NCI-H69 (cell line): ENCODE measurements around the gene PGBD5.

ENCODE experiments used
- DNase-seq: peaks from one replicate; lab custom pipeline; 2025; lab: John Stamatoyannopoulos, UW

The PGBD5 gene

DNA sequence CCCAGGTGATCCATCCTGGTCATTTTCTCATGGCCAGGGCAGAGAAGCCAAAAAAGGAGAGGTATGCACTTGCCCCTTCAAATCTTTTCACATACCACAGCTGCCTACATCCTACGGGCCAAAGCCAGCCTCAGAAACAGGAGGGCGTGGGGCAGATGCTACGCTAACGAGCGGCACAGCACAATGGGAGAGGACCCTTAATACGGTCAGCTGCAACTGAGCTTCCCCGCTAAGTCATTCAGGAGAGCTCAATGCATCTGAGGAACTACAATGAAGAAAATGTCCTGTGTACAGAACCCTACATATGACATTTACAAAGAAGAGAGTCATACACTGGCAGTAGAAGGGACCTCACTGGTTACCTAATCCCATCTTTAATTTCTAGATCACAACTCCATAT is 78.2 kb downstream of the PGBD5 start:
- no peak for DNase-seq

DNA sequence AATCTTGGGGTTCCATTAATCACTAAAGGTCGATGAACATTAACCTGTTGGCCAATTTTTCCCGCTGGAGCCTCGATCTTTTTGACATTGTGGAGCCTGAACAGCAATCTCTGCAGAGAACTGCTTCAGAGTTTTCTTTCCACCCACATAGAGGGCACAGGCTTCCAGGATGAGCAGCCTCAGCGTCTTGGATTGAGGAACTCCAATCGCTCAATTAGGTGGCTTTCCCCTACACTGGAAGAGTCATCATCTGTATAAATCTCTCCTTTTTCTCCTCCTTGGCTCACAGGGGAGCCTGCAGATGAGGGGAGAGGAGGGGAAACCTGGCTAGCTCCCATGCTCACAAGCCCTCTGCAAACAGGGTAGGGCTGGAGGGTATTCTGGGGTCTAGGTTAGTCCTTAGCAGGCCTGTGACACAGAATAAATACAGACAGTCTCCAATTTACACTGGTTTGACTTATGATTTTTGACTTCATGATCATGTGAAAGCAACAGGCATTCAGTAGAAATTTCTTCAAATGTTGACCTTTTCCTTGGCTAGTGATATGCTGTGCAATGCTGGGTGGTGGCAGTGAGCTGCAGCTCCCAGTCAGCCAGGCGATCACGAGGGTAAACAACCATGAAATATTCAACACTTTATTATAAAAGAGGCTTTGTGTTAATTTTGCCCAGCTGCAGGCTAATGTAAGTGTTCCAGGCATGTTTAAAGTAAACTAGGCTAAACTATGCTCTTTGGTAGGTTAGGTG is 80.8 kb downstream of the PGBD5 start:
- no peak for DNase-seq

DNA sequence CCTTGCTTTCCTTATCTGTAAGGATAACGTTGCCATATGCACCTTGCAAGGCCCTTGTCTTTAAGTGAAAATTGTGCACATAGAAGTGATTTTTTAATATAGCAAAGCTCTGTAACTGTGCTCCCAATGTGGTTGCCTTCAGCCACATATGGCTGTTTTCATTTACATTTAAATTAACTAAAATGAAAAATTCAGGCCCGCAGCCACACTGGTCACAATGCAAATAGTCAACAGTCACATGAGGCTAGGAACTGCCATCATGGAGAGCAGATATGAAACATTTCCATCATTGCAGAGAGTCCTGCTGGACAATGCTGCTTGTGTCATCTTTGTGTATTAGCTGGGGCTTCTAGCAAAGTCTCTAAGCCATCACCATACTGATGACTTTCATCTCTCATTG is 83.4 kb downstream of the PGBD5 start:
- no peak for DNase-seq

DNA sequence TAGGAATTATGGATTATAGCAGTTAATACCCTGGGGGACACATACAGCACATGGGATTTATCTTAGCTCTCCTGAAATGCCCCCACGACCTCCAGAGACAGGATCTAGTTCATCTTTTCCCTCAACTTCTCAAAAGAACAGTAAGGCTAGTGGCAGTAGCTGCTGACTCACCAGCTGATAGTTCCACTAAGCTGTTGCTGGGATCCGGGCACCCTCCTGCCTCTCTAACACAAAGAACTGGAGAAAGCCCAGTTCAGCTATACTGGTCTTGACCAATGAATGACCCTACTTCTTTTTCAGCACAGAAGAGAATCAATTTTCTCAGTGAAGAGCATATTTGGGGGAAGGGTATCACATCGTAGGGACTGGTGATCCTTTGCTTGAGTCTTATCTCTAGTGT is 84.1 kb downstream of the PGBD5 start:
- DNase-seq = no peak

DNA sequence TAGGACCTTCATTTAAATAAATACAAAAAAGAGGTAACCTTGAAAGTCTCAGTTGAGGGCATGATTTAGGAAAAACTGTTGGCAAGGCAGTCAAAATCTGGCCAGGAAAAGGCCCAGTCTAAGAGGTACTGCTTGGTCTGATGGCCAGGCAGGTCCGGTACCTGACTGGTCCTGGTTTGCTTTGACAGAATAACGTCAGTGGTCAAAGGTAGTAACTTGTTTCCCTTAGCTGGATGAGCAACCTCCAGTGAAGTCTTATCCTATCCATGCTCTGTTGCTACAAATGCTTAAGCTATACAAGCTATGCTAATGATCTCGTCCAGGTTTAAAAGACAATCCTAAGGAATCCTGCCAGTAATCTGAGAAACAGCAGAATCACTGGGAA is 85.0 kb downstream of the PGBD5 start:
- no peak for DNase-seq

DNA sequence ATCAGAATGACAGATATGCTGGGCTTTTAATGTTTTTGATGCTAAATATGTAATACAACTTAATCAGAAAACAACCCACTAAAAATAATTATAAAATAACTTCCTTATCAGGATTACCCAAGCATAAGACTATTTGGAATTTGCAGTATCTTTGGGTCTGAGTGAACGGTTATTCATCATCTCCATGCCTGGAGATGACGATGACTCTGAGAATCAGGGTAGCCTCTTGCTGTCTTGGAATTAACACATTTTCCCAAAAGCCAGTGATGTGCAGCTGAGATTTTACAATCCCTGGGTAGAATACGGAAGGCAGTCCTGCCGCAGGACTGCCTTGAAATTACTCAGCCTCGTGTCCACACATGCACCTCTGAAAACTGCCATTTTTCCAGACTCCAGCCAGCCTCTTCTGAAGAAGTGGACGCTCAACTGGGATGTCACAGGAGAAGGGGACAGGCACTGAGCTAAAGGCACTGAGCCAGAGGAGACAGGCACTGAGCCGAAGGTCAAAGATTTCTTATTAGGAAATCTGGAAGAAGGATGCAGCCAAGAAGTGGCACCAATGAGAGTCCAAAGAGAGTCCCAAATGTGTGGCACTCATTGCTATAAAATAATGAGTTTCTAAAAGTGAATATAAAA is 85.5 kb downstream of the PGBD5 start:
- no peak for DNase-seq

DNA sequence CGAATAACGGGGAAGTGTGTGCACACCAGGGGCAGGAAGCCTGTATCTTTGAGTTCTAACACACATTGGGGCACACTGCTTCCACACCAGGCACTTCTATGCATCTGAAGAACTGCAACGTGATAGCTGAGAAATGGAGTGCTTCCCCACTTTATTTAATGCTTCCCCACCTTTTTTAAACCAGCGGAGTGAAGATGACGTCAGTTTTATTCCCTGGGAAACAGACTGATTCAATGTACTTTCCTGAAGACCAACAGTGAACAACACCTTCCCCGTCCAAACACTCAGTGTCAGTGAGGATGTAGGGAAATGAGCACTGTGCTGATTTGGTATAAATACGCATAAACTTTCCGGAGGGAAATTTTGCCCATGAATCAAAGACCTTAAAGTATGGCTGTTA is 87.1 kb downstream of the PGBD5 start:
- no peak for DNase-seq

DNA sequence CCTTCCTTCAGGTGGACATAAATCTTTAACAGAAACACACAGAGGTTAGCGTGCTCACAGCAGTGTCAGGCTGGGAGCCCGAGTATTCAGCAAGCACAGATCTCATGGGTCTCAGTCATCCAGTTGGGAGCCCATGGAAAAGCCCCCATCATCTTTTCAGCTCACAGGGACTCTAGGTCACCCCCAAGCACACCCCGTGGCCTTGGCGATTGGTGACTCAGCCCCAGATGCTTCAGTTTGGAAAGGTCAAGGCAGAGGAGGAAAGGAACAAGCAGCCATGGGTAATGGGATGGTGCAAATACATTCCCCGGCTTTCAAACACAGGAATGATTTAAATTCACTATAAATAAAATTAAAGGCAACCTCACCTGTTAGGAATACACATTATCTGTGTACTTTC is 88.9 kb downstream of the PGBD5 start:
- DNase-seq = no peak

DNA sequence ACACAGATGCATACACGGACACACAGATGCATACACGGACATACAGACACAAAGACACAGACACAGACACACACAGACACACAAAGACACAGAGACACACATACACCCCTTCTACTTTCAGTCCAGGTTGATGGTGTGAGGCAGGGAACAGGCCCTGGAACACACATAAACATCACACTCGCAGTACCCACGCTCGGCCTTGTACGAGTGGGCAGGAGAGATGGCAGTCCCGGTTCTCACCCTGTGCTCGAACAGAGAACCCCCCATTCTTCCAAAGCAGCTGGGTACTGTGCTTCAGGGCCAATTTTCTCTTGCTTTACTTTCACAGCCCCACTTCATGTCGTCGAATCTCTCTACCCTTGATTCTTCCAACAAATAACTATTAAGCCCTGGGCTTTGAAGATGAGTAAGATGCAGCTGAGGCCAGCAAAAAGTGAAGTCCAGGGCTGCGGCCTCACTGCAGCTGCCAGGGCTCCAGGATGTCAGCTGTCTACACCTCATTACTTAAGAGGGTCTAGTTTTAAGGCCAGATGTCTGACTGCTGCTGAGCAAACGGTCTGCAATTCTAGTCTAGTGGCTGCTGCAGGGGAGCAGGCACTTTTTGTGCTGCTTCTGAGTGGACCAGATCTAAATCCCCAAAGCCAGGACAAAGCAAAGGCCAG is 90.1 kb downstream of the PGBD5 start:
- DNase-seq = no peak

DNA sequence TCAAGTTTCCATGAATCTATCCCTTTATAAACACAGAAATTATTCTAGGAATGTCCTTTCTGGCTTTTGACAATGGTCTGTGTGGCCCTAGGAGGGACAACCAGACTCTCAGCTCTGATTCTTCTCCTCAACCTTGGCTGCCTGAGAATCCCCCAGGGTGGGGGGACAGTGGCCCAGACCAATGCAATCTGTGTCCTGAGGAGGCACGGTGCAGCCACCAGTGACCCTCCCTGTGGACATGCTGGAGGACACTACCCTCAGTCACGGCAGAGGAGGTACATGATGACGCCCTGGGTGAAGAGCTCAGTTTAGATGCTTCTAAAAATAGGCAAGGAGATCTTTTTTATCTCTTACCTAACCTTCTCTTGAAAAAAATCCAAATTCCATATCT is 91.7 kb downstream of the PGBD5 start:
- no peak for DNase-seq

DNA sequence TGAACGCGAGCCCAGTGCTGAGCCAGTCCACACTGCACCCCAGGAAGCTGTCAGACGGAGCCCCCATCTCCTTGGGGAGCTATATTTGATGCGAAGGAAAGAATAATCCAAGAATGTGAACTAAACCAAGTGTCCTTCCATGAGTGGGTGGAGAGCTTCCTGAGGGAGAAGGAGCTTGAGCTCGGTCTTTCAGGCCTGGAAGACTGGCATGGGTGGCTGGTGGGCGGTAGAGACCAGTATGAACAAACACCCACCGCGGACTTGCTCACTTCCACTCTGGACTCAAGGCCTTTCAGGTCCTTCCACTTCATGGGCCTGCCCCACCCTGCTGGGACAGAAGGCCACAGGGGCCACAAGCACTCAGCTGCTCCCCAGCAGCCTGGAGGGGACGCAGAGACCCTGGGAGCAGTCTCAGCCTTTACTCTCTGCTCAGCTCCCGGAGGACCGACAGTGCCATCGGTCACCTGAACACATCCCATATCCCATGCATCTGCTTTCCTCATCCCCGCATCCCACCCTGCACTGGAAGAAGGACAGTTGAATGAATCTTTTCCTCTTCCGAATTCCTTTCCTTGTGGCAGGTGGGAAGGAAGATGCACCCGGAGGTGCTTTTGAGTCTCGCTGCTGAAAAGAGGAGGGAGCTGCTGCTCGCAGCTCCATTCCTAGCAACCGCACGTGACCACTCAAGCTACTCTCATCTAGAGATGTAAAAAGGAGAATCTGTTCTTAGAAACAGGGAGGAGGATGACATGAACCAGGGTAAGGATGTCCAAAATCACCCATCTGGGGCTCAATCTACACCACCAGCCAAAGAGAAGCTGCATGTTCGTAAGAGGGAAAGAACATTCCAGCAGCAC is 92.3 kb downstream of the PGBD5 start:
- DNase-seq = no peak

DNA sequence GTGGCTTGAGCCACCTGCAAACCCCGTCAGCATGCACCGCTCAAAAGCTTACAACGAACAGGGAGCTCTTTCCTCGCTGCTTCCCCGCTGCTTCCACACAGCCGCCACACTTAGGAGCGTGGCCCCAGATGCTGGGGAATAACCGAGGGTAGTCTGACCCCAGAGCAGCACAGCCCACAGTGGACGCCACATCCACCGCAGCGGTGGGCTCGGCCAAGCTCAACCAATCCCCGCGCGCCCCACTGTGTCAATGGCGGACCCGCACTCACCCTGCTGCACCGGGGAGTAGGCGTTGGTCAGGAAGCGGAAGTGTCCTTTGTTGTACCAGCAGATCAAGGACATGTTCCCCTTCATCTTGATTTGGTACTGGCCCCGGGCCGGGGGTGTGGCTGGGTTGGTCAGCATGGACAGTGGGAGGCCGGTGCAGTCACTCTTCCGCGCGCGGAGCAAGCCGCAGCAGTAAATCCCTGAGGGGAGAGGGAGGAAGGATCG is 93.5 kb downstream of the PGBD5 start:
- DNase-seq = no peak

DNA sequence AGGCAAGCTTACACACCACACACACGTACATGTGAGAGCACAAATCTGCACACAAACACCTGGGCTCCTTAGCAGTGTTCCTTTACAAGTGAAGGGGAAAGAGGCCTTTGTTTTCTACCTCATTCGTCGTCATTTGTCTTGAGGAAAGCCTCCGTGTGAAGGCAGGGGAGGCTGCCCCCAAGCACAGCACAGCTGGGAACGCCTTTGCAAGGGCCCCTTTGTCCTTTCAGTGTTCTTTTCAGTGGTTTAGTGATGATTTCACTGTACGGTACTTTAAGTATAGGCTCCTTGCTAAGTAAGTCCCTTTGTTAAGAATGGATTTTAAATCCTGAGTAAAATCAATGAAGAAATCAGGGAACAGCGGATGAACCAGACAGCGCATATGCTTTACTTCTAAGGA is 94.1 kb downstream of the PGBD5 start:
- no peak for DNase-seq

DNA sequence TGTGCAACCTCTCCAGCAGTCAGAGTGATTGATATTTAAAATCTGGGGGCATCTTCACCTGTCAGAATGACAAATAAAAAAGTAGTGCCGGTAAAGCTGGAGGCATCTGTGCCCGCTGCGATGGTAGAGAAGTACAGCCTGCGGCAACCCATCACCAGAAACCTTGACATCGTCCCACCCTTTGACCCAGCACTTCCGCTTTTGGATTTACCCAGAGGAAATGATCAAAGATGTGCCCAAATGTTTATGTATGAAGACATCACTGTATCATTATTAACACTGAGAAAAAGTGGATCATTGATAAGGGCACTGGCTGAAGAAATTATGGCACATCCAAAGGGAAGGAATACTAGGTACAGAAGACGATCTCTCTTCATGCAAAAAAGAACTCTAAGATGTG is 96.0 kb downstream of the PGBD5 start:
- DNase-seq = no peak

DNA sequence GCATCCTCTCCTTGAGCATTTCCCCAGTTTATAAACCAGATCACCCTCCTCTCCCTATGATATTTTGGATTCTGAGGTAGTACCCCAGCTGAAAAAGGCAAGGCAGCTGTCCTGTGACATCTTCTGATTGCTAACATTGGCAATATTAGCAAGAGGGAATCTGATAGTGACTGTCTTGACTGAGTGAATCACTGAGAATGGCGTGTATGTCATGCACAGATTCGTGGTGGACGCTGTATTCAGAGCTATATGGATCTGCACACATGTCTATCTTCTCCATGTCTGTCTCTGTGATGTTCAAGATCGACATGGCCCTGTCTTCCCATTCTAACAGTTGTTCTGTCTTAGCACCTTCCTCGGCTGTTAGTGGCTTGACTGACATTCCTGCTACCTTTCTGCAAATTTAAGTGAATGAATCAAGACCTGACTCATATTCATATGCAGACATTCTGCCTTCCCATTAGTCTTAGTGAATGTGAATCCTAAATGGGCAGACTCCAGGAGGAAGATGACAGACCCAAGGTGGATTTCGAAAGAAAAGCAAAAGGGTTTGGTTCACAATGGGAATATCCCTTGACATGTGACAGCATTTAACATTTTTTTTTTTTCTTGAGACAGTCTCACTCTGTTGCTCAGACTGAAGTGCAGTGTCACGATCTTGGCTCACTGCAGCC is 97.7 kb downstream of the PGBD5 start:
- no peak for DNase-seq

DNA sequence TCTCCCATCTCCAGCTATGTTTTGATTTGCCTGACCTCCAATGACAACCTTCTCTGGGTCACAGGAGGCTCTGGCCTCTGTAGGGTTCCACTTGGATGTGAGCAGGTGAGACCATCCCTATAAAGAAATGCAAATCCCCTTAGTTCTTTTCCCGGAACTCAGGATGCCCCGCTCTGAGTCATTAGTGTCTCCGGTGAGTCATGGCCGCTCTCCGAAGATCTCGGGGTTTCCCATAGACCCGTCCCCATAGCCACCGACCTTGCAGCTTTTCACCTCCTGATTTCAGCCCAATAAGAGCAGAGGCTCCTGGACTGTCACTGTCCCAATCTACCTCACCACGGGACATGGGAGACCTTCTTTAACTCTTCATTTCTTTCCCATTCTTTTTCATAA is 98.2 kb downstream of the PGBD5 start:
- DNase-seq = no peak

DNA sequence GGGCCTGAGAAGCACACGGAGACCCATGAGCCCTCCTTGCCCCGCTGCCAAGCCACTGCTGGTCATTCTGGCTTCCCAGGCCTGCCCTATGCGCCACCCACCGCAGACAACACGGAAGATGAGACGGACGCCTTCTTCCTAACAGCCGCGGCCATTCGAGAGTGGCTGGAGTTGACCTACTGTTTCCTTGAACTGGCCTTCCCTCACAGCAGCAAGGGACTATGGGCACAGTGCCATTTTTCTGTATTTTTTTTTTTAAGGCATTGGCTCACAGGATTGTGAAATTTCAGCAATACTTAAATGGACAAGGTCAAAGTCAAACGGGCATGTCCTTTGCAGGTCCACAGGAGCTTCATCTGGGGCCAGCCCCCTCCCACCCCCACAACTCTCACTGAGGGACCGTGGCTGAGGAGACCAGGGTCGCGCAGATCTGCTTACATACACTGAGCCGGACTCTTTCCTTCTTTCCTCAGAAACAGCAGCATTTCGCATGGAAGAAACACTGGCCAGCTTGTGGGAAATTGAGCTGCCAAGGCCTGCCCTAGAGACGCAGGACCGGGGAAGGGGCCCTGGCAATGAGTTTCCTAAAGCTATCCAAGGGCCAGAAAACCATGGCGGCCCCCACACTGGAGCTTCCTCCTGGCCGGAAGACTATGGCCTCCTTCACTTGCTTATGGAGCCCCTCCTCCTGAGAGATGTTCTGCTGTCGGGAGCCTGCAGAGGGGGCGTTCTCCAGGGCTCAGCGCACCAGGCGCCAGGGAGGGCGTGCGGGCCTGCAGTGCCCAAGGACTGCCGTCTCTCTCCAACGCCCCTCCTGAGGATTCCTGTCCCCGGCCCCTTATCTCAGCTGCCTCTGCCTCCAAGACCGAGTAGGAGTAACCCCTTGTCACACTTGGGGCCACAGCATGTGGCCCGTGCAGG is 98.9 kb downstream of the PGBD5 start:
- no peak for DNase-seq

DNA sequence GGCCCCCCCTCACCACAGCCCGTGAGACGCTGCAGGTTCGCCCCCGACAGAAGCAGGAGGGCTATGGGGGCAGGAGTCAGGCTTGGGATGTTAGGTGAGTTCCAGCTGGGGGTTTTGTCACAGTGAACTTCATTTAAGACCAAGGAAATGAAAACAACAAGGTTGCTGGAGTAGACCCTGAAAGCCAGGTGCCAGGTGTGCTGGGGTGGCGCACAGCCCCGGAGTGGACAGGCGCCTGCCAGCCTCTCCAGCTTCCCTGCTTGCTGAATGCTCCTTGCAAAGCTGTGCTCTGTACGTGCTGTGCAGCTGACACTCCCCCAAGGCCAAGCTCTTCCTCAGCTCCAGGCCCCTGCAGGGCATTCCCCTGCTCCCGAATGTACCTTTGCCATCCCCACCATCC is 102.4 kb downstream of the PGBD5 start:
- DNase-seq = no peak

DNA sequence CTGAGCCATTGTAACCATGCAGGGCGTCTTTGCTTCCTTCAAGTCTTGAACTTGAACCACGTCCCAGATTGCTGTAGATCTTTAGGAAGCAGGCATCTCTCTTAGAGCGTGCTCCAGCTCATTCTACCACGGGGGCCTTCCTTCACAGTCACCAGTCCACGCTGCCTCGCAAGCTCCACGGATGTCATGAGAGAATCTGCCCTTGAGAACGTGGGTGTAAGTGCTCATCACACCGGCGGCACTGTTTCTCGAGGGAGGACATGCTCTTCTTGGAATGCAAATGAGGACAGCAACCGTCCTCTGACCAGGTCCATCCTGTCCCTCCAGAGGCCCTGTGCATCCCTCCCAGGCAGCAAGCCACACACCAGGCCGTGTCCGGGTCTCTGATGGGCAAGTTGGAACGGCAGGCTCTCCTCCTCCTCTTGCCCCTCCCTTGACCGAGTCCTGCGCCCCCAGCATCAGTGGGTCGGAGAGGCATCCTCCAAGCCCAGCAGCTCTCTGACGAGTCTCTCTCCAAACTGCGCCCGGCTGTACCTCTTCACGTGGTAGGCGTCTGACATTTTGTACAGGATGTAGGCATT is 103.1 kb downstream of the PGBD5 start:
- no peak for DNase-seq

DNA sequence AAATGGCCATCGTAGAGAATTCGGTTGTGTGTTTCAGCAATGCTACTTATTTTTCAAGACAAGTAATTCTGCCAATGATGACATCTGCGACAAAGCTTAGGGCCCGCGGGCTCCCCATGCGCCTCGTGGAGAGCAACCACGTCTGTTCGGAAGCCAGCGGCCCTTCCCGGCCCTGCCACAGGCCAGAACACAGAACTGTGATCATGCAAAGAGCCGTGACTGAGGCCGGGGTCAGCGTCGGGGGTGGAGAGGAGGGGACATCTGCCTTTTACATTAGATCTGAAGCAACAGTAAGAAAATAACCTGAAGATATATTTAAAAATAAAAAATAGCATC is 103.7 kb downstream of the PGBD5 start:
- no peak for DNase-seq
